ENCODE data around the gene PLD4.
"Not testable (repeated sequence)": the region's sequence is repeated elsewhere in the genome, so short reads cannot be mapped to it uniquely, and the experiment has no call there.

PLD4 gene, protein sequence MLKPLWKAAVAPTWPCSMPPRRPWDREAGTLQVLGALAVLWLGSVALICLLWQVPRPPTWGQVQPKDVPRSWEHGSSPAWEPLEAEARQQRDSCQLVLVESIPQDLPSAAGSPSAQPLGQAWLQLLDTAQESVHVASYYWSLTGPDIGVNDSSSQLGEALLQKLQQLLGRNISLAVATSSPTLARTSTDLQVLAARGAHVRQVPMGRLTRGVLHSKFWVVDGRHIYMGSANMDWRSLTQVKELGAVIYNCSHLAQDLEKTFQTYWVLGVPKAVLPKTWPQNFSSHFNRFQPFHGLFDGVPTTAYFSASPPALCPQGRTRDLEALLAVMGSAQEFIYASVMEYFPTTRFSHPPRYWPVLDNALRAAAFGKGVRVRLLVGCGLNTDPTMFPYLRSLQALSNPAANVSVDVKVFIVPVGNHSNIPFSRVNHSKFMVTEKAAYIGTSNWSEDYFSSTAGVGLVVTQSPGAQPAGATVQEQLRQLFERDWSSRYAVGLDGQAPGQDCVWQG

DNA sequence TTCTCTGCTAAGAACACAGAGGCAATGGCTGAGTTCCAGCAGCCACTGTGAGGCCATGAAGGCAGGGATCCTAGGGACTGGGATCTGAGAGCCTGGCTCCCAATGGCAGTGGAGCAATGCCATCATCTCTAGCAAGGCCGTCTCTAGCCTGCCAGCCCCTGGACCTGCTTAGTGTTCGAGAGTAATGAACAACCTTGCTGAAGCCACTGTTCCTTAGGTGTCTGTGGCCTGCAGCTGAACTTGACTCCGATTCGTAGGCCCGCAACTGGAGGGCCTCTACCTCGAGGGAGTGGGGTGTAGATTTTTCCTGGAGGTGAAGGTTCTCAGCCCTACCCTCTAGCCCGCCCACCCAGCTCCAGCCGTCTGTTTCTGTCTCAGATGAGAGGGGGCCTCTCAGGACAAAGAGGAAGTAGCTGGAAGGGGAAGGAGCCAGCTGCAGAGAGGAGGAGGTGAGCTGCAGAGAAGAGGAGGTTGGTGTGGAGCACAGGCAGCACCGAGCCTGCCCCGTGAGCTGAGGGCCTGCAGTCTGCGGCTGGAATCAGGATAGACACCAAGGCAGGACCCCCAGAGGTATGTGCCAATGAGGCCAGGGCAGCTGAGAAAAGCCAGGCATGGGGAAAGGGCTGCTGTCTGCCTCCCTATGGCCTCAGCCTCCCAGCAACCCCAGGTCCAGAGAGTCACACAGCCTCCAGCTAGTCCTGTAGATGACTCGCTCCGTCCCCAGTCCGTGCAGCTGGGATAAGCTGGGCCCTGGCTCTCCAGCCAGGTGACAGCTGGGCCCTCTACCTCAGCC, at the start of gene PLD4:
TSS of gene PLD4 (plus strand) at position 459 of the 793 bp plus-strand sequence. CDS start 2,262 bp downstream, outside the sequence.
- no peak for DNase-seq

GRCh38 chr14:104875412-104875751, 49.3 kb upstream of the PLD4 start:
- no peak for DNase-seq

DNA sequence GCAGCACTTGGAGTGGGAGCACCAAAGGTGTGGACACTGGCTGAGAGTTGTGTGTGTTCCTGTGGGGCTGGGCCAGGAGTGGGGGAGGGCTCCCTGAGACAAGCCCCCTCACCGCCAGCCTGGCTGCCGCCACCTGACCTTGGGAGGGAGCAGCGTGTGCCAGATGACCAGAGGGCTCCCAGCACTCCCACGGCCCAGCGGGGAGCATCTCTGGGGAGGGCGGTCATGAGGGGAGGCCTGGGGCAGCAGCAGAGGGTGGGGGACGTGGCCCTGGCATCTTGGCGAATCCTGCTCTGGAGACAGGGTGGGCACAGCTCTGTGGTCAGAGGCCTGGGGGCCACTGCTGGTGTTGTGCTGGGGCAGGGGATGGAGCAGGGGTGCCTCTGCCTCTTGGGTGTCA, 48.9 kb upstream of the PLD4 start:
- DNase-seq = no peak

DNA sequence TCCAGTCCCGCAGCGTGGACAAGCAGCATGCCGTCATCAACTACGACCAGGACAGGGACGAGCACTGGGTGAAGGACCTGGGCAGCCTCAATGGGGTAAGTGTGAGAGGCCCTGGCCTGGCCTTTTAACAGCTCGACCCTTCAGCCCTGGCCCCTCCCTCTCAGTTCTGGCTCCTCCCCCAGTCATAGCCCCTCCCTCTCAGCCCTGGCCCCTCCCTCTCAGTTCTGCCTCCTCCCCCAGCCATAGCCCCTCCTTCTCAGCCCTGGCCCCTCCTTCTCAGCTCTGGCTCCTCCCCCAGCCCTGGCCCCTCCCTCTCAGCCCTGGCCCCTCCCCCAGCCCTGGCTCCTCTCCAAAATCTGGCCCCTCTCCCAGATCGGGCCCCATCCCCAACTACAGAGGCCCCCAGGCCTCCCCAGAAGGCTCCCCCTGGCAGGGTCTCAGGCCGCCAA, 48.4 kb upstream of the PLD4 start:
- peak; percentile 26 for DNase-seq

DNA sequence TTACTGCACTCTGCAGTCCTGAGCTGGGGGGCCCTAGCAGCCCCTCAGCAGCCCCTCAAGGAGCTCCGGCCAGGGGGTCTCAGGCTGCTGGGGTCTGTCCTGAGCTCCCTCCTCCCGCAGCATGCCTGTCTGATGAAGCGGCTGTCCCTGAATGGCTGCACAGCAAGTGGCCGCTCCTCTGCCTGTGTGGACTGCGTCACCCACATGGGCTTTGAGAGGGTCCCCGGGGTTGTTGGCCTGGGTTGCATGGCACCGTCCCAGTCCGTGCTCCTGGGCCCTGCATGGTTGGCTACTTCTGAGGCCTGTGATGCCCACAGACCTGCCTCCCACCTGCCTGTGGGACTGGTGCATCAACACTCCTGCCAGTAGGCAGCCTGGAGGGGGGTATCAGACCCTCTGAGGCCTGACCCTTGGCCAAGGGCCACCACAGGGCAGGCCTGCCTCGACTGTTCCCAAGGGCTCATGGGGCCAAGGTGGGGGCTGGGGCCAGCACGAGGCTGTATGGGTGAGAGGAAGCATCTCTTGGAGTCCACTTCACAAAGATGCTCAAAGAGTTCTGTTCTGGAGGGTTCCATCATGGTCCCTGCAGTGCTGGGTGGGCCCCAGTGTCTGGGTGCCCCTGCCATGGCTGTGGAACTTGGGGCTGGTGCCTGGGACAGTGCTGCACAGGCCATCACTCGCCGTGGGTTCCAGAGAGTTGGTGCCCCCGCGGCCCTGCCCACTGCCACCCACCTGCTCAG, 47.4 kb upstream of the PLD4 start:
- no peak for DNase-seq

DNA sequence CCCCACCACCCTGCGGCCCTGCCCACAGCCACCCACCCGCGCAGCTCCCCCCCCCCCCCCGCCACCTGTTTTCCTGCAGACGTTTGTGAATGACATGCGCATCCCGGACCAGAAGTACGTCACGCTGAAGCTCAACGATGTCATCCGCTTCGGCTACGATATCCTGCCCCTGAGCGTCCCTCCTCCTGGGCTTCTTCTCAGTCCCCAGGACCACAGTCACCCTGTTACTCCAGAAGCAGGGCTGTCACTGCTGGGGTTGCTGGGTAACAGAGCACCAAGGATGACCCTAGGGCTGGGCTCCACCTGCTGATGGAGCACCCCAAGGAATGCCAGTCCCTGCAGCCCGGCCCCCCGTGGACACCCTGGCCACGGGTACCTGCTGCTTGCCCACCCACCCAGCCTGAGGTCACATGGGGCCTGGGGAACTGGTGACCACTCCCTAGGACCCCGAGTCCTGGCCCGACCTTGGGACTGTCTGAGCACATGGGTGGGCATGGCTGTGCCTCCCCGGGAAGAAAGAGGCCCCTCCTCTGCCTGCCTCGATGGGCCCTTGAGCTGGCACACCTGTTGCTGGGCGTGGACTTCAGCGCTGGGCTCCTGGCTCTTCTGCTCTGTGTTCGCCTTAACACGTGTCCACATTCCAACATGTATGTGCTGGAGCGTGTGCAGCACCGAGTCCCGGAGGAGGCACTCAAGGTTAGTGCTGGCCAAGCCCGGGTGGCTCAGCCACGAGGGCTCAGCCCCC, 46.7 kb upstream of the PLD4 start:
- no peak for DNase-seq

- DNase-seq = no peak
These were observed 46.1 kb upstream of the PLD4 start for GRCh38 chr14:104878582-104878981.

- no peak for DNase-seq
These were observed 45.3 kb upstream of the PLD4 start for GRCh38 chr14:104879201-104879982.

GRCh38 chr14:104879983-104880565, 44.6 kb upstream of the PLD4 start:
- no peak for DNase-seq

DNA sequence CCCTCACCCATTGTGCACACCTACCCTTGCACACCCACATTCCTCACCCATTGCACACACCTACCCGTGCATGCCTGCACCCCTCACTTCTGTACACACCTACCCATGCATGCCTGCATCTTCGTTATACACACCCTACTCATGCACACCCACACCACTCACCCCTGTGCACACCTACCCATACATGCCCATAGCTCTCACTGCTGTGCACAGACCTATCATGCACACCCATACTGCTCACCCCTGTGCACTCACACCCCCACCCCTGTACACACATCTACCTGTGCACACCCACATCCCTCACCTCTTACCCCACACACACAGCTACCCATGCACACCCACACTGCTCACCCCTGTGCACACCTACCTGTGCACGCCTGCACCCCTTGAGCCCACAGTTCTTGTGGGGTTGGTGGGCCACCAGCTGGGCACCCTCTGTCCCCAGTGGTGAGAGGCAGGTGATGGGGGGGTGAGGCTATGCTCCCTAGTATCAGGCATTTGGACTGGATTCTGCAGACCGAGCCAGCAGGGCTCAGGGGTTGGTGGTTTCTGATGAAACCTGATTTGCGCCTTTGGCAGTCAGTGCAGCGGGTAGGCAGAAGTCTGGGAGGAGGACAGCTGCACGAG, 44.0 kb upstream of the PLD4 start:
- no peak for DNase-seq

GRCh38 chr14:104881369-104881979, 43.2 kb upstream of the PLD4 start:
- no peak for DNase-seq

GRCh38 chr14:104882325-104882973, 42.2 kb upstream of the PLD4 start:
- DNase-seq = no peak

- no peak for DNase-seq
These were observed 41.6 kb upstream of the PLD4 start for GRCh38 chr14:104882991-104883660.

DNA sequence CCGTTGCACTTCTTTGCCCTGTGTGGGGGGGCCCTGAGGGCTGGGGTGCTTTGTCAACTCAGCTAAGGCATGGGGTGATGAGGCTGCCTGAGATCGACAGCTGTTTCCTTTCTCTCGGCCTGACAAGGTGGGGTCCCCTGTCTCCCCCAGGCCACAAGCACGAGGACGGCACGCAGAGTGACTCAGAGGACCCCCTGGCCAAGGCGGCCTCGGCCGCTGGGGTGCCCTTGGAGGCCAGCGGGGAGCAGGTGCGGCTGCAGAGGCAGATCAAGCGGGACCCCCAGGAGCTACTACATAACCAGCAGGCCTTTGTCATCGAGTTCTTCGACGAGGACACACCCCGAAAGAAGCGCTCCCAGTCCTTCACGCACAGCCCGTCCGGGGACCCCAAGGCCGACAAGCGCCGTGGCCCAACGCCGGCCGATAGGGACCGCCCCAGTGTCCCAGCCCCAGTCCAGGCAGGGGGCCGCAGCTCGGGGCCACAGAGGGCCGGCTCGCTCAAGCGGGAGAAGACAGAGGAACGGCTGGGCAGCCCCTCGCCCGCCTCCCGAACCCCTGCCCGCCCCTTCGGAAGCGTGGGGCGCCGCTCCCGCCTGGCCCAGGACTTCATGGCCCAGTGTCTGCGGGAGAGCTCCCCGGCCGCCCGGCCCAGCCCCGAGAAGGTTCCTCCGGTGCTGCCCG, 40.9 kb upstream of the PLD4 start:
- DNase-seq = no peak

- DNase-seq = not testable (repeated sequence)
These were observed 40.3 kb upstream of the PLD4 start for GRCh38 chr14:104884381-104884780.

- no peak for DNase-seq
These were observed 39.4 kb upstream of the PLD4 start for GRCh38 chr14:104885031-104885972.

- no peak for DNase-seq
These were observed 38.5 kb upstream of the PLD4 start for GRCh38 chr14:104885973-104886689.

Measured in stimulated activated CD4-positive, alpha-beta T cell treated with anti-CD3 and anti-CD28 coated beads, Interleukin-4, amount 100 ng/mL, for 24 hours (primary cell).